ENCODE data around the gene XAGE1B. TPM values are rescaled to one million over a fixed set of nuclear protein-coding genes. Genes with fewer than 3 reads are reported as not detected.

The XAGE1B gene
- total RNA-seq, 1 experiment from 2014 or later, result not detected

Other genes starting within 250 kb of the XAGE1B start
- 0.62 TPM in 1 of 2 replicates, not detected in the other for gene XAGE2, start 148.0 kb downstream of the XAGE1B start, total RNA-seq (2014; rRNA removed; shearing (Covaris generic))
- not detected in 2 replicates for gene XAGE1A, start 21.3 kb downstream of the XAGE1B start, total RNA-seq (2014; rRNA removed; shearing (Covaris generic))
- not detected in 2 replicates for gene SSX7, start 137.8 kb upstream of the XAGE1B start, total RNA-seq (2014; rRNA removed; shearing (Covaris generic))
- gene SSX2, start 190.1 kb upstream of the XAGE1B start, total RNA-seq (2014; rRNA removed; shearing (Covaris generic)), result not detected in 2 replicates
- gene SSX2B, start 234.2 kb upstream of the XAGE1B start, total RNA-seq (2014; rRNA removed; shearing (Covaris generic)), result 0.25 and 0.98 TPM in 2 replicates